GM12892 (cell line): ENCODE results near the gene PLD1.

ENCODE experiments used
- DNase-seq: peaks from one replicate; pipeline ENCODE4 v3.0.0; 2011; ENCODE audit not compliant: insufficient read length
- FAIRE-seq: peaks from 2 replicates; lab custom pipeline; 2011; peaks lifted over from hg19 to GRCh38; lab: Jason Lieb, UNC
- POLR2A ChIP-seq: IDR thresholded peaks from 2 replicates; pipeline ENCODE4 v1.6.1; 2011; ENCODE audit warnings: low read depth, low read length, control low read depth
- POLR2AphosphoS5 ChIP-seq: IDR thresholded peaks from 2 replicates; pipeline ENCODE4 v1.6.1; 2011; ENCODE audit warnings: low read depth, low read length, control low read depth
- TAF1 ChIP-seq: IDR thresholded peaks from 2 replicates; pipeline ENCODE4 v1.6.1; 2011; ENCODE audit warnings: low read depth, mild to moderate bottlenecking, control low read depth, low read length, borderline replicate concordance

PLD1 gene

DNA sequence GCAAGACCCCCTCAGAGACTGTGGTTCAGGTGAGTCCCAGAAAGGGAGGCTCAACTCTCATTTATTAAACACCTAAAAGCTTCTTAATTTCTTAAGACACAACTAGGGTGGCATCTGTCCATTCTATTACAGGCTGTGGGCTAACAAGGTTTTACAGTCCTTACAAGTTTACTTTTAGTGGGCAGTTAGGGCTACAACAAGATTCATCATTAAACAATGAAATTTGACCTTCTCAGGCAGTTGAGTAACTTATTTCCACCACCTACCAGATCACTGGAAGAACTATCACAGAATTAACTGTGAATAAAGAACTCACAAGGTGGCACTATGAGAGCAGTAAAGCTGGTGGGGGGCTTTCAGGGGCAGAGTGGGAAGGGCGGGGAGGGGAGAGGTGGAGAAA is 132.6 kb downstream of the PLD1 start:
- TF ChIP-seq POLR2AphosphoS5 (no peak), POLR2A (no peak), TAF1 (no peak)
- DNase-seq (no peak), FAIRE-seq (no peak)

DNA sequence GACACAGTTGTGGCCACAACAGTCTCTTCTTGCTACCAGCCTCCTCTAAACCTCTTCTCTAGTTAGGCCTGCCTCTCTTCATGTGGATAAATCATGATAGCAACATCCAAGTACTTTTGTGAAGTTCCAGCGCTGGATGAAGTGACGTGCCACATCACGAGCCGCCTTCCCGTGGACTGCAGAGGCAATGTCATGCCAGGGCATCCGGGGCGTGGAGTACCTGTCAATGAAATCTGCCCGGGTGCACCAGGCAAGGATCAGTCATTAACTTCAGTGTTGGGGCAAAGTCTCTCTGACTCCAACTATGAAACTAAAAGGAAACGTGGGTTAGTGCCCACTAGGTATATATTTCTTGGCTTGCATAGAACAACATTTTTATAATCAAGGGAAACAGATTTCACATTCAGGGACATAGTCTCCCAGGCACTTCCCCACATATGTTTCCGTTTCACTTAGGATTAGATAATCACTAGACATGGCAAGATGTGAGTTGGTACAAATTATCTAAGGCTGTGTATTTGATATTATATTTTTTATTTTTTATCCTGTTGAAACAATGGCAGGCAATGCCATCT is 133.6 kb downstream of the PLD1 start:
- no peak for TF ChIP-seq TAF1
- no peak for FAIRE-seq

DNA sequence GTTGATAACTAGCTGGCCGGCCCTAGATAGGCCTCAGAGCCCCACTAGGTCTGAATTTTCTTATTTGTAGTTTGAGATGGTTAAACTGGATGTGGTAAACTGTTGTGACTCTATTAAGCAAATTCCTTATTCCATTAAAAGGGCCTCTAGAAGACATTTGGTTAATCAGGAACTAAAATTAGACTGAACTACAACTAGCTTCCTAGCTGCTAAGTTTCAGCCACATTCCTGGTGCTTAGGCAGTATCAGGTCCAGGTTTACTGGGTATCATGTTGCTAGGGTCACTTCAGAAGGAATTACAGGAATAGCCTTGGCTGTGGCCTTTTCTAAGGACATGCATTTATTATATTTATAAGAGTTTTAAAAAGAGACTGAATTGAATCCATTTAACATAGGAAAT is 136.3 kb downstream of the PLD1 start:
- no peak for DNase-seq
- TF ChIP-seq POLR2A: no peak
- TF ChIP-seq TAF1: no peak
- TF ChIP-seq POLR2AphosphoS5: no peak
- no peak for FAIRE-seq

More for the DNA sequence above, 133.6 kb downstream of the PLD1 start:
- DNase-seq: no peak

DNA sequence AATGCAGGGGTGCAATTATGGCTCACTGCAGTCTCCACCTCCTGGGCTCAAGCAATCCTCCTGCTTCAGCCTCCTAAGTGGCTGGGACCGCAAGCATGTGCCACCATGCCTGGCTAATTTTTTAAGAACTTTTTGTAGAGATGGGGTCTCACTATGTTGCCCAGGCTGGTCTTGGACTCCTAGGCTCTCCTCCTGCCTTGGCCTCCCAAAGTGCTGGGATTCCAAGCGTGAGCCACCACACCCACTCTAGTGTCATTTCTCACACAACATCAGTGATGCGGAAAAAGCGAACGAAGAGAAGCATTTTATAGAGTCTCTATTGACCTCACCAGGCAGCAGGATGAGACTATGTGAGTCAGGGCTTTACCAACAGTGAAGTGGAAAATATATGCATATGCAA is 137.7 kb downstream of the PLD1 start:
- FAIRE-seq (no peak), DNase-seq (no peak)
- TF ChIP-seq POLR2A (no peak), POLR2AphosphoS5 (no peak), TAF1 (no peak)

DNA sequence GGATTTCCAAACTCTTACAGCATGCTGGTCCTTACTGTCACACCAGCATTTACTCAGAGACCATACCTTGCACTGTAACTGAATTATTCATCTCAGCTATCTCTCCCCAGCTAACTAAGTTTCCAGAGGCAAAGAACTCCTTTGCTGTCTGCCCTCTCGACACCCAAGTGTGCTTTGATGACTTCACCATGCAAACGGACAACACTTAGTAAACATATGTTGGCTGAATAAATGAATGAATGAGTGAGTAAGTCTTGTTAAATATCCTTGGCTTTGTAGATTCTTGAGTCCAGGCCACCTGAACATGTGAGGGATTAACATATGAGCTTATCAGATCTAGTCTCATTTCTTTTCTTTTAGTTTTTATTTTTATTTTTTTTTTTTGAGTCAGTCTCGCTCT is 138.2 kb downstream of the PLD1 start:
- DNase-seq: no peak
- FAIRE-seq: no peak
- no peak for TF ChIP-seq TAF1
- no peak for TF ChIP-seq POLR2AphosphoS5
- no peak for TF ChIP-seq POLR2A

DNA sequence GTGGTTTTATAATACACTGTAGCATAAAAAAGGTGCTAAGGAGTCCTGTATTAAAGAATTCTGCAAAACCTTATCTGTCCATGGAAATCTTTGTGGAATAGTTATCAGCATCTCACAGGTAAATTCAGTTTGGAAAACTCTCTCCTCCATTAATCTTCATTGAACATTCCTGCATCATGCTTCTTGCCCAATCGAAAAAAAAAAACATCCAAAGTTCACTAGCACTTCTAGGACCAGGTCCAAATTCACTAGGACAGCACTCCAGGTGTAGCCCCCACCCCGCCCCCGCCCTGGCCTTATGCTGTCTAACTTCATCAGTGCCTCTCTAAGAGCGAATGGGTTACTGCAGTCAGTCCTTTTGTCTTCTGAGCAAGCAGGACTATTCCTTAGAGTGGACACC is 138.6 kb downstream of the PLD1 start:
- no peak for DNase-seq
- TF ChIP-seq TAF1: no peak
- no peak for FAIRE-seq

DNA sequence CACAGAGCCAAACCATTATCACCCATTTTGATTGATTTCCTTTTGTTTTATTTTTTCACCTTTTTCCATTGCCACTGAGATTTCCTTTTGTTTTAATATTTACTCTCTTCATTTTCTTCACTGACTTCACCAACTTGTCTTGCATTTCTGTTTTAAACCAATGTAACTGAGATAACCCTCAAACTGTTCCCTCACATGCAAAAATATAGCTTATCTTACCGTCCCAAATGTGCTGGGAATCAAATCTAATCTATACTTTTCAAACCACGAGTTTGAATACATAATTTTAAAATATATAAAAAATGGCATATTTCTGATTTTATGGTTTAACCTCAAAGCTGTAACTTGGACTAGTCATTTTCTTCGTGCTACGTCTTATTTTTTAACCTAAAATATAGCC is 143.8 kb downstream of the PLD1 start:
- no peak for FAIRE-seq
- no peak for DNase-seq
- TF ChIP-seq POLR2AphosphoS5 (no peak), POLR2A (no peak), TAF1 (no peak)

DNA sequence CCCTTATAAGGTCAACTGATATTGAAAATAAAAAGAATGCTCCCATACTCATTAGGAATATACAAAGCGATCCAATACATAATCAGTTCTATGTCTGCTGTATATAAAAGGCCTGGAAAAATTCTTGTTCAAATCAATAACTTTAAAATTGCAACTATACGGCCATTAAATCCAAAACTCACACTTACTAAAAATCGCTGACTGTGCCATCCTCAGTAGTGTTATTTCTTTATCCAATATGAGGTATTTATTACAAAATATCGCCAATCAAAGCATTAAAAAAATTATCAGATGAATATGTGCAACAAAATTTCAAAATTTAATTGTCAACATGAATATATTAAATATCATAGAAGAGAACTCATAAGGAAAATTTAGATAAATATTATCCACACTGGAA is 146.5 kb downstream of the PLD1 start:
- FAIRE-seq (no peak), DNase-seq (no peak)
- TF ChIP-seq POLR2A: no peak
- no peak for TF ChIP-seq POLR2AphosphoS5
- TF ChIP-seq TAF1: no peak

DNA sequence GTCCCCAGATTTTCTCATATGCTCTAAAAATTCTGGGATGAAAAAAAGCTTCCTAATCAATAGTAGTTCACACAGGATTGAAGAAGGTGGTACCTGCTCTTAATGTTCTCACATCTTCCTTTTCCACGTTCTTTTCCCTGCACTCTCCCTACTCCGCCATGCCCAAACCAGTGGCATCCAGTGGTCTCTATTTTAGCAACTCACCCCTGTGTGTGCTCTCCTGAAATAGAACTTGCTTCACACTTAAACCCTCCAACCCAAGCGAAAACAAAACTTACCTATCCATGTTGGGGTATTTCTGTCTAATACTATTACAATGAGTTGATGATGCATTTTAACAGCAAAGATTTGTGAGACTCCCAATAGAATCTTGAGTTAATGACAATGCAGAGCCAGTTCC is 148.8 kb downstream of the PLD1 start:
- no peak for DNase-seq
- TF ChIP-seq POLR2AphosphoS5 (no peak), POLR2A (no peak), TAF1 (no peak)
- no peak for FAIRE-seq

DNA sequence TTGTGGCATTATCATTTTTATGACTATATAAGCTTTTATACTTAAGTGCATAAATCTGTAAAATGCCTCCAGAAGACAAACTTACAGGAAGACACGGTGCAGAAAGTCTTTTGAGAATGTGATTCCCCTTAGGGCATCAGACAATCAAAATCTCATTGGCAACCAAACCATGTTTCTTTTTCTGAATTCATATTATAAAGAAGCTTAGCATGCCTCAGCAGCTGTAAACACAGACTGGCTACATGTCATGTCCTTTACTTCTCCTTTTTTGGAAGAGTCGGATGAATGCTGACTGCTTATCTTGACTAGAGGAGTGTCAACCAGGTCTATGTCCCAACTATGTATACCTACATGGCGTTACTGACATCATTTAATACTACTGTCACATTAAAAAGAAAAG is 150.1 kb downstream of the PLD1 start:
- FAIRE-seq: no peak
- TF ChIP-seq TAF1 (no peak), POLR2A (no peak), POLR2AphosphoS5 (no peak)
- DNase-seq: no peak

DNA sequence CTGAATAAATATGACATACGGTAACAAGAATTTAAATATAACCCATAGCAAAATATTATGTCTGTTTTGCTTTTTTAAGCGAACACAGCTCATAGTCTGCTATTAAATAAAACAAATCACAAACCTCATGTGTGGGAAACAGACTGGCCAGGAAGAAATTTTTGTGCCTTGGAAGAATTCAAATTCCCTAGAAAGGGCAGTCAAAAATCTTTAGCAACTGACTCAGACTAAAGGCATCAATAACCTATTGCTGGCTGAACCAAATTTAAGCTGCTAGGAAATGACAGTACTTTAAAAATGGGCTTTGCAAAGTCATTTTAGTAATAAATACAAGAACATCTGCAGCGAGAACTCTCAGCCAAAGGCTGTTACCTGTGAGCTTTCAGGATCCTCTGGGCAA is 151.4 kb downstream of the PLD1 start:
- no peak for TF ChIP-seq POLR2A
- no peak for TF ChIP-seq POLR2AphosphoS5
- no peak for TF ChIP-seq TAF1
- DNase-seq (no peak), FAIRE-seq (no peak)

DNA sequence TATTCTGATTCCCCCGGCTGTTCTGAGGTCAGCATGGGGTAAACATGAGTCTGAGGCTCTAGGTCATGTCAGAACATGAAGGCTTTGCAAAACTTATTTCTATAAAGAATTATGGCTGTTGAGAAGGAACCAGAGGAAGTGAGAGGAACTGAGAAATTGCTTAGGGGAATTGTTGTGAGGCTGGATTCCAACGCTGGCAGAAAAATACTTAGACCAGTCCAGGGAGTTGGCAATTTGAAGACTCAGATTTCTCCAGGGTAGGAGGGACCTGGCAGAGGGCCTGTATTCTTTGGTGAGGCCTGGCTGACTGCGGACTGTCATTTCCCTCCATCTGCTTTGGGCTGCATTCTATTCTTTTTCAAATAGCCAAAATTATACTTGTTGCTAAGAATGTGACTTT is 155.5 kb downstream of the PLD1 start:
- no peak for FAIRE-seq
- DNase-seq: no peak
- TF ChIP-seq POLR2AphosphoS5: no peak
- TF ChIP-seq POLR2A: no peak
- TF ChIP-seq TAF1: no peak

DNA sequence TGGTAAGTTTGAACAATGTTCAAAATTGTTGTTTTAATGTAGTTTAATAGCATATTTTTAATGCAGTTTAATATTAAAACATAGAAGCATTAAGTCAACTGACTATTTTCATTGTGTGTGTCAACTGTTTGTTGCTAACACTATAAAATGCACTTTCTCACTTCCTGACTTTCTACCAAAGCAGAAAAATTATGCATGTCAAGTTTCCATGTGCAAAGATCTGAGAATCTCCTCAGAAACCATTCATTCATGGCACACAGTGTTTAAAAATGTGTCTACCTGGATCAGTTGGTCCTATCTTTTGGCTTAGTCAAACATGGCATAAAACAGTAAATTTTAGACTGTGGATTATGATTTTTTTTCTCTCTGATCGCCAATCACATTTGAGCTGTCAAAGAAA is 156.0 kb downstream of the PLD1 start:
- no peak for TF ChIP-seq POLR2A
- no peak for TF ChIP-seq POLR2AphosphoS5
- TF ChIP-seq TAF1: no peak
- DNase-seq (no peak), FAIRE-seq (no peak)
